Activated naive CD4-positive, alpha-beta T cell (primary cell): ENCODE data around the gene PROC.
A peak's percentile ranks its signal among the peaks of the same experiment; 100 is the strongest.
"Not testable (repeated sequence)": the region's sequence is repeated elsewhere in the genome, so short reads cannot be mapped to it uniquely, and the experiment has no call there.

ENCODE experiments used
- DNase-seq, 4 experiments: peaks; one replicate each; lab custom pipeline; 2025; lab: John Stamatoyannopoulos, UW

PROC gene

DNA sequence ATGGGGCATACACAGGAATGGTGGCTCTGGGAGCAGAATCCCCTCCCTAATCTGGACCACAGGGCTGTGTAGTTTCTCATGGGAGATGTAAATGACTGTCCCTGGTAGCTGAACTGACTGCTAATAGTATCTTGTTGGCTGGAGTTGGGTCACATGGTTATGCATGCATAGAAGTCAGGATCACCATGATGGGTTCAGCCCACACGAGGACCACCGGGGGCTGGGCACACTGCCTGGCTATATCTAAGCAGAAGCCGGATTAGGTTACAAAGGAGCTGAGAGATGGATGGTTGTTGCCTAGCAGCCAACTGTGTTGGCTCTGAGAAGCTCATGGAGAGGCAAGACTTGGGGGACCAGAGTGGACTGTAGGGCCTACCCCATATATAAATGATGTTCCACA lies 23.7 kb upstream of the PROC start:
- no peak for DNase-seq

DNA sequence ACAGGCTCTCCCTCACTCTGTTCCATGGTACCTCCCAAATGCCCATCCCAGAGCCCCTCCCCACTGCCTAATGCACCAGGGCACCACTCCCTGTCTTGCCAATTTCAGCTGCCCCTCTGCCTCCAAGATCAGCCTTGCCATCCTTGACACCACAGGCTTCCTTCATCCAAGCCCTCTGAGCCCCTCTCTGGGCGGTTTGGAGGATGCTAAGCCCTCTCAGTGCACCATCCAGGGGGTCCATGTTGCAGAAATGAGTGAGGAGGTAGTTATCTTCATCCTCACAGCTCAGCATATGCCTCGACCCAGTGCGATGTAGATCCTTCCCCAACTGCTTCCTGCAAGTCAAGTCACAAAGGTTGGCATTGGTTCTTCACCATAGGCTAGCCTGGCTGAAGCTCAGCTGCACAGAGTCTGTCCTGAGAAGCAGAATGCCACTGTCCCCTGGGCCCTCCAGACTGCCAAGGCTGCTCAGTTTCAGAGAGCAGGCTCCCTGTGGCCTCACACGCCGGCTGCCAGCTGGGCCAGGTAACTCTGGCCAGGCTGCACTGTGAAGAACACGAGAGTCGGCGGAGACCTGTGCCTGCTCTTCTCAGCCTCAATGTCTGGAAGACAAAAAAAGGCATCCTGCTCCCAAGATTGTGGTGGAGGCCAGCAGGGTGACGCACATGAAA lies 20.5 kb upstream of the PROC start:
- DNase-seq: no peak

DNA sequence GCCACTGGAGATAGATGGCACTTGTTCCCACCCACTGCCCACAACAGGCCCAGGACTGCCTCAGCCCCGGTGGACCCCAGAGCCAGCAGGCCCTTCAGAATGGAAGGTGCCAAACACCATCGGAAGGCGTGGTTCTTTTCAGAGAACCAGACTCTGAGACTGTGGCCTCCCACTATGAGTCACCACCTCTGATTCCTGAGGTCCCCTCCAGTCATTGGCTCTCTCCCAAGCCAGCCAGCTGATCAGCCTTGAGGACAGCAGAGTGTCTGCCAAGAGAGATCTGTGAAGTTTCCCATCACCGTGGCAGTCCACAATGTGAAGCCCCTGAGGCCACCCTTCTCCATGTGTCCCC lies 20.0 kb upstream of the PROC start:
- DNase-seq: no peak

GRCh38 chr2:127400533-127400896 lies 17.7 kb upstream of the PROC start:
- no peak for DNase-seq

GRCh38 chr2:127400897-127401756 lies 17.1 kb upstream of the PROC start:
- no peak for DNase-seq

- DNase-seq: no peak
These were observed 16.2 kb upstream of the PROC start for GRCh38 chr2:127401757-127402695.

DNA sequence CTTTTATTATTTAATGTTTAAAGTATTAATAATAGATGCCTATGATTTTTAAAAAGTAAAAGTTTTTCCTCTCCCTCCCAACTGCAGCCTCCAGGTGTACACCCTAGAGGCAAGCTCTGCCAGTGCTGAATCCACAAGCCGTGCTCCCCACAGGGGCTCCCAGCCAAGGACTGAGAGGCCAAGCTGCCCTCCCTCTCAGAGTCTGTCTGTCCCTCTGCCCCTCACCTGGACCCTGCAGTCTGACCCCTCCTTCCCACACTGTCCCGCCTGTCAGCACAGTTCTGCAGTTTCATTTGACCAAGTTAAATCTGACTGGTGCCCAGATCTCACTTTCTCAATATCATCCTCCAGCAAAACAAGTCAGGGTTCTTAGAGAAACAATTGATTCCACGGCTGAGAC lies 14.8 kb upstream of the PROC start:
- DNase-seq: no peak

GRCh38 chr2:127404466-127405254 lies 13.6 kb upstream of the PROC start:
- no peak for DNase-seq

GRCh38 chr2:127405255-127405610 lies 13.0 kb upstream of the PROC start:
- DNase-seq: no peak

- DNase-seq: no peak
These were observed 11.8 kb upstream of the PROC start for GRCh38 chr2:127406454-127406853.

DNA sequence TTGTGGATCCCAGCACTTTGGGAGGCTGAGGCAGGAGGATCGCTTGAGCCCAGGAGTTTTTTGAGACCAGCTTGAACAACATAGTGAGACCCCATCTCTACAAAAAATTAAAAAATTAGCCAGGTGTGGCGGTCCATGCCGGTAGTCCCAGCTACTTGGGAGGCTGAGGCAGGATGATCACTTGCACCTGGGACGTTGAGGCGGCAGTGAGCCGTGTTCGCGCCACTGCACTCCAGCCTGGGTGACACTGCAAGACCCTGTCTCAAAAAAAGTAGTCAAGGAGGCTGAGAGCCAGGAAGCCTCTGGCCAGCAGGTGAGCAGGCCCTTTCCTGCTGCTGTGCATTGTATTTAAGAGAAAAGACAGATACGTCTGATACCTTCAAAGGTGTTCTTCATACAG lies 11.1 kb upstream of the PROC start:
- no peak for DNase-seq

GRCh38 chr2:127407661-127408003 lies 10.6 kb upstream of the PROC start:
- no peak for DNase-seq

GRCh38 chr2:127408004-127408806 lies 10.0 kb upstream of the PROC start:
- DNase-seq: peak; percentile 48 to 89 (median 67)

- no peak for DNase-seq
These were observed 9.5 kb upstream of the PROC start for GRCh38 chr2:127408807-127409099.

GRCh38 chr2:127409716-127410115 lies 8.5 kb upstream of the PROC start:
- not testable (repeated sequence) for DNase-seq

DNA sequence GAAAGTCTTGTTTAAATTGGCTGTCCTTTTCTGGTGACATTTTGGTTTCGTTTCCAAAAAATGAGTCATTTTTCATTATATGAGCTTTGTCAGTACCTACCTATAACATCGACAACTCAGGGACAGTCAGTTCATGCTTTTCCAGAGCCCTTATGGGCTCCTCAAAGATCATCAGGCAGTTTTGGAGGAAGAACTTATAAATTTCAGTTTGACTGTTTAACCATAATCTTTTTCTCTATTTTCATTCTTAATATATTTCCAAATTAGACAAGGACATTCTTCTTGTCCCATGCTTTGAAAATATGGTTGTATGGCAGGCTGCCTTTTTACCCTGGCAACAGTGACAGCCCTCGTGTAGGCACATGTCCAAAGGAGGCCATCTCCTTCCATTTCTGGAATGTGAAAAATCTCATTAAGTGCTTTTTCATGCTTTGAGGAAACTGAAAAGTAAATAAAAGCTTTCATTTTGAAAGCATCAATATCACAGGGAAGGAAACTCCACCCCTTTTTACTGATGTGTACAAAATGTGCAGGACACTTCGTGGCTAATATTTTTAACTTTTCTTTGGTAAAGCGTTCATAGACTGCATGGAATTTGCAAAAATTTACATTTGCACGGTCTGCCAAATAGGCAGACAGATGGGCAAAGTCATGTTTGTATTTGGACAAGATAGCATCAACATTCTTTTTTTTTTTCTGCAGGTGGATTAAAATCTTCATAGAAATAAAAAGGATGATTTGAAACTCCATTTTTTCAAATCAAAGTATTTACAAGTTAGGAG lies 7.2 kb upstream of the PROC start:
- no peak for DNase-seq

- no peak for DNase-seq
These were observed 6.4 kb upstream of the PROC start for GRCh38 chr2:127411653-127412369.

DNA sequence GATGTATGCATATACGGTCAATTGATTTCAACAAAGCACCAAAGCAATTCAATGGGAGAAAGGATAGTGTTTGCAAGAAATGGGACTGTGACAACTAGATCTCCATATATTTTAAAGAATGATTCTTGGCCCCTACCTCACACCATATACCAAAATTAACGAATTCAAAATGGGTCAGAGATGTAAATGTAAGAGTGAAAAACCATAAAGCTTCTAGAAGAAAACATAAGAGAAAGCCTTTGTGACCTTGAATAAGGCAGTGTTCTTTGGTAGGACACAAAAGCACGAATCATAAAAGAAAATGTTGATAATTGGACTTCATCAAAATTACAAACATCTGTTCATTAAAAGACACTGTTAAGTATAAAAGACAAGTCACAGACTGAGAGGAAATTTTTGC lies 5.0 kb upstream of the PROC start:
- DNase-seq: no peak

GRCh38 chr2:127413782-127414637 lies 4.2 kb upstream of the PROC start:
- DNase-seq: no peak
